Spleen (tissue), 11 donors: ENCODE results near the gene WDR20. TPM values are rescaled to one million over a fixed set of nuclear protein-coding genes. Genes with fewer than 3 reads are reported as not detected.
"Not testable (repeated sequence)": the region's sequence is repeated elsewhere in the genome, so short reads cannot be mapped to it uniquely, and the experiment has no call there.

Experiments
- DNase-seq: peaks from one replicate; pipeline ENCODE4 v3.0.0-alpha.2; 2020
- H3K27ac ChIP-seq, 8 donors: fragments of 200-600 bp; sonication (generic) in 7 of 8; 1 replicate in 4 of 8; 2 replicates in 4 of 8; pipeline versions ENCODE4 v1.5.0 to v1.8.0; 2016 to 2021; ENCODE audit warnings: inconsistent platforms in 4 of 8, mild to moderate bottlenecking in 4 of 8, moderate library complexity in 1 of 8
- H3K27me3 ChIP-seq, 7 donors: fragments of 200-600 bp; sonication (generic) in 6 of 7; replicated peaks in 1 of 7; 1 replicate in 4 of 7; 2 replicates in 3 of 7; pipeline versions ENCODE4 v1.5.0 to v1.8.0; 2016 to 2021; ENCODE audit warnings: inconsistent platforms in 3 of 7, mild to moderate bottlenecking in 1 of 7
- H3K36me3 ChIP-seq, 6 donors: fragments of 200-600 bp; sonication (generic) in 5 of 6; 1 replicate in 4 of 6; 2 replicates in 2 of 6; pipeline versions ENCODE4 v1.5.0 to v1.8.0; 2016 to 2021; ENCODE audit warnings: inconsistent platforms in 2 of 6
- H3K4me1 ChIP-seq, 6 donors: fragments of 200-600 bp; sonication (generic) in 5 of 6; 1 replicate in 3 of 6; 2 replicates in 3 of 6; pipeline versions ENCODE4 v1.5.0 to v1.8.0; 2016 to 2021; ENCODE audit warnings: inconsistent platforms in 3 of 6
- H3K4me3 ChIP-seq, 8 donors: fragments of 200-600 bp; sonication (generic) in 7 of 8; 1 replicate in 4 of 8; 2 replicates in 4 of 8; pipeline versions ENCODE4 v1.5.0 to v1.8.0; 2016 to 2021; ENCODE audit warnings: inconsistent platforms in 4 of 8, mild to moderate bottlenecking in 4 of 8, moderate library complexity in 2 of 8
- H3K9me3 ChIP-seq, 8 donors: fragments of 200-600 bp; sonication (generic) in 7 of 8; 1 replicate in 4 of 8; 2 replicates in 4 of 8; pipeline versions ENCODE4 v1.5.0 to v1.8.0; 2016 to 2021; ENCODE audit warnings: inconsistent platforms in 4 of 8
- POLR2A ChIP-seq, 3 donors: fragments of 450-650 bp; IDR thresholded peaks; one replicate each; pipeline ENCODE4 v1.5.1; 2017; ENCODE audit warnings: antibody characterized with exemption in 3 of 3, mild to moderate bottlenecking in 1 of 3
- POLR2AphosphoS5 ChIP-seq, 3 donors: sonication (generic); formaldehyde crosslinking; IDR thresholded peaks; one replicate each; pipeline ENCODE4 v1.5.1; 2017; ENCODE audit warnings: antibody characterized with exemption in 3 of 3
- WGBS, 5 donors: extraction: QIAGEN DNeasy Blood & Tissue Kit in 3 of 5; methylation state at CpG; one replicate each; pipeline versions ENCODE4 v1.1.5 to v1.1.7; 2013 to 2018; 5-methylcytosine and 5-hydroxymethylcytosine counted together
- intact Hi-C: fragments of 100-400 bp; cut with DNase I; formaldehyde crosslinking; loops from one replicate; pipeline ENCODE4 v1.15.0; 2023; ENCODE audit warnings: low total_unique reads
- polyA plus RNA-seq, 3 donors: library from polyadenylated mRNA; stranded (reverse); fragments of 200-250 nt; gene quantifications; one replicate each; pipeline ENCODE4 v1.2.1, GENCODE V29; 2013
- total RNA-seq, 7 donors: library from RNA; depleted of rRNA in 3 of 7; stranded (reverse); fragments of >200 nt in 3 of 7; fragmentation: NEBNext Ultra II Directional in 4 of 7; extraction: Animal tissue kit (Norgen Biotek cat#: 25700) in 4 of 7; gene quantifications; one replicate each; pipeline versions ENCODE4 v1.1.0 to v1.2.1, GENCODE V29; 2016 to 2021
- TF ChIP-seq, protein P1 (sequence below), 11 experiments: fragments of 200-600 bp in 7 of 11; fragments of 450-650 bp in 4 of 11; sonication (generic) in 4 of 11; IDR thresholded peaks in 8 of 11; conservative IDR thresholded peaks in 3 of 11; 1 replicate in 7 of 11; 2 replicates in 4 of 11; pipeline versions ENCODE4 v1.4.0 to v1.8.0; 2016 to 2021; ENCODE audit warnings: antibody characterized with exemption in 11 of 11, inconsistent platforms in 4 of 11, mild to moderate bottlenecking in 1 of 11
- donor health status: healthy with polysubstance abuse.
- donor health status: DM: no; HTN: no; CAD: no; lungs with moderate emphysema.
- donor health status: DM: no; HTN: no; CAD: no.
- donor health status: Bipolar disorder and iron deficiency.
- donor health status: healthy.
- donor health status: DM: no; HTN: no; CAD: no.
- donor health status: DM: yes; HTN: yes; CAD: no.

The WDR20 gene
- total and polyA plus RNA-seq, 10 donors: 8.7 to 40.8 (median 28.2) TPM

DNA sequence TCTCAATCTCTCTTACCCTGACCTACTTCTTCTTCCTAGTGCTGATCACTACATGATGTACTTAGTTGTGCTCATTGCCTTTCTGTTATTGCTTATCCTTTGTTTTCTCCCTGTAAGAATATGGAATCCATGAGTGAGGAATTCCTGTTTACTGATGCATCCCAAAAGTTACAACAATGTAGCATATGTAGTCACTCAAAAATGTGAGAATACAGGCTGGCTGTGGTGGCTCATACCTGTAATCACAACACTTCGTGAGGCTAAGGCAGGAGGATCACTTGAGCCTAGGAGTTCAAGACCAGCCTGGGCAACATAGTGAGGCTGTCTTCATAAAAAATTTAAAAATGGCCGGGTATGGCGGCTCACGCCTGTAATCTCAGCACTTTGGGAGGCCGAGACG, 8.0 kb upstream of the WDR20 start:
- Histone ChIP-seq H3K27ac (no peak overlapping the region), H3K4me3 (no peak overlapping the region), H3K4me1 (no peaks in the 10 kb centered on the region), H3K9me3 (no peaks in the 10 kb centered on the region), H3K36me3 (peaks cover 0 to 10% (median 0%) of the 10 kb centered on the region in 6 donors), H3K27me3 (no peaks in the 10 kb centered on the region)
- no peak for DNase-seq
- intact Hi-C loops: no loop called here
- TF ChIP-seq POLR2A (IDR thresholded peaks at IDR 0.05) (no peak), POLR2AphosphoS5 (IDR thresholded peaks at IDR 0.05) (no peak)
- TF ChIP-seq, protein P1, sequence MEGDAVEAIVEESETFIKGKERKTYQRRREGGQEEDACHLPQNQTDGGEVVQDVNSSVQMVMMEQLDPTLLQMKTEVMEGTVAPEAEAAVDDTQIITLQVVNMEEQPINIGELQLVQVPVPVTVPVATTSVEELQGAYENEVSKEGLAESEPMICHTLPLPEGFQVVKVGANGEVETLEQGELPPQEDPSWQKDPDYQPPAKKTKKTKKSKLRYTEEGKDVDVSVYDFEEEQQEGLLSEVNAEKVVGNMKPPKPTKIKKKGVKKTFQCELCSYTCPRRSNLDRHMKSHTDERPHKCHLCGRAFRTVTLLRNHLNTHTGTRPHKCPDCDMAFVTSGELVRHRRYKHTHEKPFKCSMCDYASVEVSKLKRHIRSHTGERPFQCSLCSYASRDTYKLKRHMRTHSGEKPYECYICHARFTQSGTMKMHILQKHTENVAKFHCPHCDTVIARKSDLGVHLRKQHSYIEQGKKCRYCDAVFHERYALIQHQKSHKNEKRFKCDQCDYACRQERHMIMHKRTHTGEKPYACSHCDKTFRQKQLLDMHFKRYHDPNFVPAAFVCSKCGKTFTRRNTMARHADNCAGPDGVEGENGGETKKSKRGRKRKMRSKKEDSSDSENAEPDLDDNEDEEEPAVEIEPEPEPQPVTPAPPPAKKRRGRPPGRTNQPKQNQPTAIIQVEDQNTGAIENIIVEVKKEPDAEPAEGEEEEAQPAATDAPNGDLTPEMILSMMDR (IDR thresholded peaks at IDR 0.05 in 8 of 11, conservative IDR thresholded peaks at IDR 0.05 in 3 of 11): no peak
- WGBS, 5 donors: 77 to 80% (median 78%) methylated on average over 6 of the region's 6 CpGs

DNA sequence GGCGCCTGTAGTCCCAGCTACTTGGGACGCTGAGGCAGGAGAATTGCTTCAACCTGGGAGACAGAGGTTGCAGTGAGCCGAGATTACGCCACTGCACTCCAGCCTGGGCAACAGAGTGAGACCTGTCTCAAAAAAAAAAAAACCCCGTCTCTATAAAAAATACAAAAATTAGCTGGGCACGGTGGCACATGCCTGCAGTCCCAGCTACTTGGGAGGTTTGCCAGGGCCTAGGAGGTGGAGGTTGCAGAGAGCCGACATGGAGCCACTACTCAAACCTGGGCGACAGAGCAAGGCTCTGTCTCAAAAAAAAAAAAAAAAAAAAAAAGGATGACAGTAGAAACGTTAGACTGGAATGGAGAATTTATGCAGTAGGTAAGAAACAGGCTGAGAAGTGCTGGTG, 5.7 kb upstream of the WDR20 start:
- H3K36me3 ChIP-seq, H3K27me3 ChIP-seq, H3K9me3 ChIP-seq, H3K4me3 ChIP-seq, intact Hi-C loops, DNase-seq, H3K27ac ChIP-seq, H3K4me1 ChIP-seq: not testable (repeated sequence)
- WGBS, 5 donors: 93 to 98% (median 94%) methylated on average over 9 of the region's 9 CpGs

DNA sequence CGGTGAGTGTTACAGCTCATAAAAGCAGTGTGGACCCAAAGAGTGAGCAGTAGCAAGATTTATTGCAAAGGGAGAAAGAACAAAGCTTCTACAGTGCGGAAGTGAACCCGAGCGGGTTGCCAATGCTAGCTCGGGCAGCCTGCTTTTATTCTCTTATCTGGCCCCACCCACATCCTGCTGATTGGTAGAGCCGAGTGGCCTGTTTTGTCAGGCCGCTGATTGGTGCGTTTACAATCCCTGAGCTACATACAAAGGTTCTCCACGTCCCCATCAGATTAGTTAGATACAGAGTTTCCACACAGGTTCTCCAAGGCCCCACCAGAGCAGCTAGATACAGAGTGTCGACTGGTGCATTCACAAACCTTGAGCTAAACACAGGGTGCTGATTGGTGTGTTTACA, 5.0 kb upstream of the WDR20 start:
- 92 to 96% (median 94%) methylated on average over 10 of the region's 10 CpGs for WGBS, 5 donors
- DNase-seq, intact Hi-C loops, H3K9me3 ChIP-seq, H3K4me3 ChIP-seq, H3K27me3 ChIP-seq, H3K36me3 ChIP-seq, H3K27ac ChIP-seq: not testable (repeated sequence)
- peaks cover 0 to 12% (median 8%) of the 10 kb centered on the region in 6 donors for H3K4me1 ChIP-seq

DNA sequence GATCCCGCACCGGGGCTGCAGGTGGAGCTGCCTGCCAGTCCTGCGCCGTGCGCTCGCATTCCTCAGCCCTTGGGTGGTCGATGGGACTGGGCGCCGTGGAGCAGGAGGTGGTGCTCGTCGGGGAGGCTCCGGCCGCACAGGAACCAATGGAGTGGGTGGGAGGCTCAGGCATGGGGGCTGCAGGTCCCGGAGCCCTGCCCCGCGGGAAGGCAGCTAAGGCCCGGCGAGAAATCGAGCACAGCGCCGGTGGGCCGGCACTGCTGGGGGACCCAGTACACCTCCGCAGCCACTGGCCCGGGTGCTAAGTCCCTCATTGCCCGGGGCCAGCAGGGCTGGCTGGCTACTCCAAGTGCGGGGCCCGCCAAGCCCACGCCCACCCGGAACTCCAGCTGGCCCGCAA, 4.2 kb upstream of the WDR20 start:
- H3K9me3 ChIP-seq, H3K4me3 ChIP-seq, intact Hi-C loops, H3K27ac ChIP-seq, DNase-seq, H3K36me3 ChIP-seq, H3K27me3 ChIP-seq: not testable (repeated sequence)
- H3K4me1 ChIP-seq: peaks cover 0 to 16% (median 9%) of the 10 kb centered on the region in 6 donors
- WGBS, 5 donors: 96 to 99% (median 98%) methylated on average over 12 to 30 of the region's 30 CpGs

DNA sequence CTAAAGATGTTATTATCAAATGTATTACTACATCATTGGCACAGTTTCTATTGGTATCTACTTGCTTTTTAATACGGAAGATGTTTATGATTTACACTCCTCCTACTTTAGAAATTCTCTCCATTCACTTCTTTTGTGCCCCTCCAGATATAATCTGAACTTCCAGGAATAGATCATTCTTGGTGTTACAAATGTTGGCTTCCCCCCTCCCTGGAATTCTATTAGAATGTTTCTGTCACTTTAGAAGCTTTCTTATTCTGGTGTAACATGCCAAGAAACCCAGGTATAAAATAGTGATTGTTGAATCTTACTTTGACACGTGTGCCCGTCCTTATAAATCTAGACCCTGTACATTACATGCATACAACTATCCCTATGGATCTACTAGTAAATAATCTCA, 1.2 kb upstream of the WDR20 start:
- 21 to 34% (median 26%) methylated on average over 3 of the region's 3 CpGs for WGBS, 5 donors
- intact Hi-C loops: no loop called here

More for the DNA sequence above, 1.2 kb upstream of the WDR20 start:
- H3K27ac ChIP-seq: peak overlapping the region in 4 of 8 donors; percentile 91 to 94 (median 92)
- H3K4me1 ChIP-seq: peaks cover 18 to 46% (median 34%) of the 10 kb centered on the region in 6 donors
- H3K36me3 ChIP-seq: peaks cover 0 to 23% (median 0%) of the 10 kb centered on the region in 6 donors
- H3K4me3 ChIP-seq: peak overlapping the region in 7 of 8 donors; percentile 68 to 100 (median 97)
- TF ChIP-seq, protein P1 (IDR thresholded peaks at IDR 0.05 in 8 of 11, conservative IDR thresholded peaks at IDR 0.05 in 3 of 11): no peak
- TF ChIP-seq POLR2AphosphoS5 (IDR thresholded peaks at IDR 0.05) (no peak), POLR2A (IDR thresholded peaks at IDR 0.05) (no peak)
- no peak for DNase-seq
- H3K27me3 ChIP-seq: no peaks in the 10 kb centered on the region
- H3K9me3 ChIP-seq: no peaks in the 10 kb centered on the region
